Right lobe of liver (tissue), 6 donors: ENCODE data around the gene SRGN. TPM values are rescaled to one million over a fixed set of nuclear protein-coding genes. Genes with fewer than 3 reads are reported as not detected.

ENCODE experiments used
- ATAC-seq, 4 donors: fragments of 200-7000 bp; cut with Tn5 transposase; one replicate each; pipeline ENCODE4 v1.9.1; 2020; ENCODE audit warnings: mild to moderate bottlenecking in 4 of 4, moderate library complexity in 4 of 4
- DNase-seq, 3 donors: peaks; one replicate each; pipeline ENCODE4 v3.0.0-alpha.2; 2020
- H3K27ac ChIP-seq, 3 donors: fragments of 200-600 bp; one replicate each; pipeline ENCODE4 v1.8.0; 2022
- H3K27me3 ChIP-seq, 2 donors: fragments of 200-600 bp; one replicate each; pipeline ENCODE4 v1.8.0; 2022
- H3K36me3 ChIP-seq, 4 donors: fragments of 200-600 bp; sonication (generic) in 1 of 4; one replicate each; pipeline versions ENCODE4 v1.5.1 to v1.8.0; 2017 to 2022; ENCODE audit warnings: control low read depth in 1 of 4
- H3K4me1 ChIP-seq, 4 donors: fragments of 200-600 bp; sonication (generic) in 1 of 4; one replicate each; pipeline versions ENCODE4 v1.5.1 to v1.8.0; 2017 to 2022; ENCODE audit warnings: control low read depth in 1 of 4
- H3K4me3 ChIP-seq, 3 donors: fragments of 200-600 bp; one replicate each; pipeline ENCODE4 v1.8.0; 2022
- H3K9me3 ChIP-seq, 4 donors: fragments of 200-600 bp; sonication (generic) in 1 of 4; one replicate each; pipeline versions ENCODE4 v1.5.1 to v1.8.0; 2017 to 2022; ENCODE audit warnings: control low read depth in 1 of 4
- POLR2A ChIP-seq: fragments of 450-650 bp; IDR thresholded peaks from one replicate; pipeline ENCODE4 v1.6.1; 2017; ENCODE audit warnings: antibody characterized with exemption, mild to moderate bottlenecking
- WGBS: methylation state at CpG from one replicate; pipeline ENCODE4 v1.1.6; 2018; ENCODE audit warnings: low coverage, low lambda C conversion rate; ENCODE audit not compliant: insufficient coverage; ENCODE audit errors: missing lambda C conversion rate; 5-methylcytosine and 5-hydroxymethylcytosine counted together
- intact Hi-C, 2 donors: fragments of 100-400 bp; cut with DNase I; formaldehyde crosslinking; loops; one replicate each; pipeline versions ENCODE4 v1.11.2 to v1.14.1; 2022
- total RNA-seq, 6 experiments: library from RNA; depleted of rRNA in 2 of 6; stranded (reverse); fragments of >200 nt in 2 of 6; fragmentation: NEBNext Ultra II Directional in 3 of 6; extraction: Animal tissue kit (Norgen Biotek cat#: 25700) in 3 of 6; gene quantifications; one replicate each; pipeline versions ENCODE4 v1.1.0 to v1.2.4, GENCODE V29; 2016 to 2023
- TF ChIP-seq, protein P1 (sequence below), 4 donors: fragments of 200-600 bp in 3 of 4; fragments of 450-650 bp in 1 of 4; IDR thresholded peaks; one replicate each; pipeline versions ENCODE4 v1.5.1 to v1.8.0; 2016 to 2022; ENCODE audit warnings: antibody characterized with exemption in 4 of 4, mild to moderate bottlenecking in 2 of 4
- donor health status: DM: no; HTN: yes; CAD: no.
- donor health status: DM: no; HTN: no; CAD: no.
- donor health status: DM: no; HTN: no; CAD: no.
- donor health status: DM: no; HTN: yes; CAD: no.
- donor health status: DM: no; HTN: yes; CAD: no.

The SRGN gene
- total RNA-seq, 6 experiments from 2014 or later: 20.0 to 95.1 (median 31.9) TPM

DNA sequence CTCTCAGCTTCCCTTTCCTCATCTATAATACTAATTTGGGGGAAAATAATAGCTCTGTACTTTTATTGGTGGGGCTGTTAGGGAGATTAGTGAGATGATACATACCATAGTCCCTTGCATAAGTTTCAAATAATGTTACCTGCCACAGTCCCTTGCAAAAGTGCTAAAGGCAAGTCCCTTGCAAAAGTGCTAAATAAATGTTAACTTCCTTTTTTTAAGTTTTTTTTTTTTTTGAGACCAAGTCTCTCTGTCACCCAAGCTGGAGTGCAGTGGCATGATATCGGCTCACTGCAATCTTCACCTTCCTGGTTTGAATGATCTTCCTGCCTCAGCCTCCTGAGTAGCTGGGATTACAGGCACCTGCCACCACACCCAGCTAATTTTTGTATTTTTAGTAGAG is 43.4 kb upstream of the SRGN start:
- TF ChIP-seq, protein P1, sequence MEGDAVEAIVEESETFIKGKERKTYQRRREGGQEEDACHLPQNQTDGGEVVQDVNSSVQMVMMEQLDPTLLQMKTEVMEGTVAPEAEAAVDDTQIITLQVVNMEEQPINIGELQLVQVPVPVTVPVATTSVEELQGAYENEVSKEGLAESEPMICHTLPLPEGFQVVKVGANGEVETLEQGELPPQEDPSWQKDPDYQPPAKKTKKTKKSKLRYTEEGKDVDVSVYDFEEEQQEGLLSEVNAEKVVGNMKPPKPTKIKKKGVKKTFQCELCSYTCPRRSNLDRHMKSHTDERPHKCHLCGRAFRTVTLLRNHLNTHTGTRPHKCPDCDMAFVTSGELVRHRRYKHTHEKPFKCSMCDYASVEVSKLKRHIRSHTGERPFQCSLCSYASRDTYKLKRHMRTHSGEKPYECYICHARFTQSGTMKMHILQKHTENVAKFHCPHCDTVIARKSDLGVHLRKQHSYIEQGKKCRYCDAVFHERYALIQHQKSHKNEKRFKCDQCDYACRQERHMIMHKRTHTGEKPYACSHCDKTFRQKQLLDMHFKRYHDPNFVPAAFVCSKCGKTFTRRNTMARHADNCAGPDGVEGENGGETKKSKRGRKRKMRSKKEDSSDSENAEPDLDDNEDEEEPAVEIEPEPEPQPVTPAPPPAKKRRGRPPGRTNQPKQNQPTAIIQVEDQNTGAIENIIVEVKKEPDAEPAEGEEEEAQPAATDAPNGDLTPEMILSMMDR (IDR thresholded peaks at IDR 0.05): no peak
- 46% methylated on average over 1 of the region's 1 CpG for WGBS
- Histone ChIP-seq H3K36me3 (no peaks in the 10 kb centered on the region), H3K27me3 (no peaks in the 10 kb centered on the region), H3K4me1 (no peaks in the 10 kb centered on the region), H3K9me3 (no peaks in the 10 kb centered on the region), H3K4me3 (no peak overlapping the region), H3K27ac (peak overlapping the region in 2 of 3 donors; percentile 43 to 62)
- ATAC-seq (peak in 2 of 4 donors; percentile 8 to 12), DNase-seq (no peak)
- intact Hi-C loops: no loop called here

DNA sequence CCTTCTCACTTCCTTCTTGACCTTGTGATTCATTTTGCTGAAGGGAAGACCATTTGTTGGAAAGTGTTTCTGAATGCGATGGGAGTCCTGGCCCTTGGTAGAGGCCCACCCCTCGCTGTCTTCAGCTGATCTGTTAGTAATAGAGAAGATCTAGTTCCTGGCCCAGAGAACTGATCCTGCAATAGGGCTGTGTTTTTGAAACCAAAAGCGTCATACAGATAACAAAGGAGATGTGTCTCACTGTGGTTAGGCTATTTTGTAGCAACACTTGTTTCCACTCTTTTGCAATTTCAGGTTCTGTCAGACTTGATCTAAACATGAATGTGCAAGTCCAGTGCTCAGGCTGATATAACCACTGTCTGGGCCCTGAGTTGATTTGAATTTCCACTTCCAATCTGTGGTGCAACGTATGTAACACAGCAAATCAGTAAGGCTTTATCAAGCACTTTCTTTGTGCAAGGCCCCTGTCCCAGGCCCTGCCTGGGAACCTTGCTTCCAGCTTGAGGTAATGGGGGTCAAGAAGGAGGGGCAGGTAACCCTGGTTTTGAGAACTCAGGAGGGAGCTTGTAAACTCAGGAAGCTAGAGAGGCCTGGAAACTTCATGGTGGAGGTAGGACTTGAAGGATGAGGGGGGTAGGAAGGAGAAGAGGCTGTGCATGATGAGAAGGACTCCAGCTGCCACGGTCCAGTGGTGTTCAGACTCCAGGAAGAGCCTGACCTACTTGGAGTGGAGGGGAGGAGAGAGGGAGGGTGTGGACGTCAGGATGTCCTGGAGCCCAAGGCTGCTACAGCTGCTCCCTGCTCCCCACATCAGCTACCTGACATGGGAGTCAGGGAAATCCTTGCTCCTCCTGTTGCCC is 42.2 kb upstream of the SRGN start:
- Histone ChIP-seq H3K4me1 (no peaks in the 10 kb centered on the region), H3K27me3 (no peaks in the 10 kb centered on the region), H3K4me3 (no peak overlapping the region), H3K27ac (peak overlapping the region; percentile 31 to 62 (median 57)), H3K36me3 (no peaks in the 10 kb centered on the region), H3K9me3 (no peaks in the 10 kb centered on the region)
- TF ChIP-seq, protein P1 (IDR thresholded peaks at IDR 0.05): no peak
- TF ChIP-seq POLR2A: peak; percentile 26
- DNase-seq (no peak), ATAC-seq (peak; percentile 34 to 55 (median 43))
- 54% methylated on average over 6 of the region's 6 CpGs for WGBS
- intact Hi-C loops: no loop called here

DNA sequence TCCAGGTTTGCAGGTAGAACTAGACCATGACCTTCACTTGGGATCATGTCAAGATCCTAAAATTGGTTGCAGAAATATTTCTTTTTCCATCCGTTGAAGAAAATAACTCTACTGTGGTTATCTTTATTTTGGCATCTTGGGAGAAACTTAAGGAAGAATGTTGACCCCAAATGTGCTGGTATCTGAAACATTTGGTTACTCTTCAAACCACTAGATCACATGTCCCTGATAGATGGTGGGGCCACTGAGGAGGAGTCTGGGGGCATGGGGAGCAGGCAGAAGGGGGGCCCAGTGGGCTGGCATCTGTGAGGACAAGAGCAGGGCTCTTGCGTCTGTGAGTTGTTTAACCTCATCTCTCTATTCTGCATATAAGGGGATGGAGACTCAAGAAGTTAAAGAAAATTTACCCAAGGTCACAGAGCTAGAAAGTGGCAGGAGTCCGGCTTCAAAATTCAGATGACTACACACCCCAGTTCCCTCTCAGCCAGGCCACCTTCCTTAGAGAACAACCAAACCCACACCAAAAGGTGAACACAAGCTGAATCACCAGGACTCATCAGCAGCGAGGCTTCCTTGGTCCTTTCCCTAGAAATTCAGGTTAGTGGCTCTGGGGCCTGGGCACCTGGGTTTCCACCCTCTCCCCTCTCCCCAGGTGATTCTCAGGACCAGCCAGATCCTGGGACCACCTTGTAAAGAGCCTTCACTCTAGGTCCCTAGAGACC is 40.6 kb upstream of the SRGN start:
- no peaks in the 10 kb centered on the region for H3K4me1 ChIP-seq
- H3K27me3 ChIP-seq: no peaks in the 10 kb centered on the region
- ATAC-seq (no peak), DNase-seq (no peak)
- H3K4me3 ChIP-seq: no peak overlapping the region
- H3K36me3 ChIP-seq: no peaks in the 10 kb centered on the region
- no peaks in the 10 kb centered on the region for H3K9me3 ChIP-seq
- peak overlapping the region in 2 of 3 donors; percentile 56 to 62 for H3K27ac ChIP-seq
- intact Hi-C loops: no loop called here
- WGBS: 57% methylated on average over 2 of the region's 4 CpGs
- TF ChIP-seq, protein P1 (IDR thresholded peaks at IDR 0.05): no peak
- TF ChIP-seq POLR2A: no peak

DNA sequence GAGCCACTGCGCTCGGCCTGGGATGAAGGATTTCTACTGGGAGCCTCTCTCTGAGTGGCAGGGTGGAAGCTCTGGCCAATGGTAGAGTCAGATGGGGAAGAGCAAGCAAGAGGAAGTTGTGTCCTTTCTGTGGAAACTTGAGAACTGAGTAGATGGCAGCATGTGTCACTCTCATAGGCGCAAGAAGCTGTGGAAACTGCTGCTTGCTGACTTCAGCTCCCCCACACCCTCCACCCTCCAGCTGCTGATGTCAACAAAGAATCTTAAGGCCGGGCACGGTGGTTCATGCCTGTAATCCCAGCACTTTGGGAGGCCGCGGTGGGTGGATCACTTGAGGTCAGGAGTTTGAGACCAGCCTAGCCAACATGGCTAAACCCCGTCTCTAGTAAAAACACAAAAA is 39.8 kb upstream of the SRGN start:
- ATAC-seq (peak; percentile 50 to 56 (median 54)), DNase-seq (peak in 1 of 3 donors; percentile 62)
- peak overlapping the region; percentile 31 to 75 (median 63) for H3K27ac ChIP-seq
- no peaks in the 10 kb centered on the region for H3K27me3 ChIP-seq
- no peaks in the 10 kb centered on the region for H3K9me3 ChIP-seq
- TF ChIP-seq, protein P1 (IDR thresholded peaks at IDR 0.05): no peak
- TF ChIP-seq POLR2A: peak; percentile 45
- H3K4me3 ChIP-seq: no peak overlapping the region
- H3K4me1 ChIP-seq: no peaks in the 10 kb centered on the region
- no peaks in the 10 kb centered on the region for H3K36me3 ChIP-seq
- intact Hi-C loops: no loop called here
- WGBS: 26% methylated on average over 4 of the region's 8 CpGs
